H1 (cell line): ENCODE results near the gene AGPAT2. TPM values are rescaled to one million over a fixed set of nuclear protein-coding genes. Genes with fewer than 3 reads are reported as not detected.

Experiments
- CTCF ChIA-PET: fragments of 300-600 bp; sonication (Branson Sonifier 250); formaldehyde crosslinking; loops from one replicate; lab custom pipeline; 2021; ENCODE audit not compliant: partially characterized antibody; lab: Charles Lee
- POLR2A ChIA-PET: fragments of 300-600 bp; sonication (Branson Sonifier 250); formaldehyde crosslinking; loops from one replicate; lab custom pipeline; 2021; ENCODE audit warnings: inconsistent platforms; ENCODE audit not compliant: partially characterized antibody; lab: Charles Lee
- DNase-seq, 2 experiments: peaks; one replicate each; pipeline versions ENCODE4 v3.0.0 to v3.0.0-alpha.2; 2010 to 2022; ENCODE audit warnings: low spot score in 2 of 2, low read depth in 1 of 2, mixed read lengths in 1 of 2
- FAIRE-seq: peaks from 2 replicates; lab custom pipeline; 2011; peaks lifted over from hg19 to GRCh38; lab: Jason Lieb, UNC
- H2AFZ ChIP-seq: 2 replicates; pipeline ENCODE4 v1.8.1; 2012; ENCODE audit warnings: low read length, inconsistent platforms
- H2AK5ac ChIP-seq: 2 replicates; pipeline ENCODE4 v1.6.1; 2013; ENCODE audit warnings: low read depth, low read length
- H2BK120ac ChIP-seq: replicated peaks from 2 replicates; pipeline ENCODE3; 2013; ENCODE audit warnings: low read depth, low read length, inconsistent platforms
- H2BK12ac ChIP-seq: 2 replicates; pipeline ENCODE4 v1.6.1; 2013; ENCODE audit warnings: low read depth, low read length
- H2BK15ac ChIP-seq: 2 replicates; pipeline ENCODE4 v1.6.1; 2013; ENCODE audit warnings: low read length
- H2BK20ac ChIP-seq: 2 replicates; pipeline ENCODE4 v1.6.1; 2013; ENCODE audit warnings: low read length
- H2BK5ac ChIP-seq: 2 replicates; pipeline ENCODE4 v1.6.1; 2013; ENCODE audit warnings: low read depth, low read length
- H3K14ac ChIP-seq: 2 replicates; pipeline ENCODE4 v1.6.1; 2013; ENCODE audit warnings: inconsistent platforms; ENCODE audit not compliant: insufficient read length
- H3K18ac ChIP-seq: 2 replicates; pipeline ENCODE4 v1.6.1; 2013; ENCODE audit warnings: low read length; ENCODE audit errors: extremely low read depth
- H3K23ac ChIP-seq: 2 replicates; pipeline ENCODE4 v1.6.1; 2013; ENCODE audit warnings: inconsistent platforms; ENCODE audit not compliant: insufficient read length
- H3K23me2 ChIP-seq: 2 replicates; pipeline ENCODE4 v1.6.1; 2013; ENCODE audit warnings: low read depth, low read length
- H3K27ac ChIP-seq: 2 replicates; pipeline ENCODE4 v1.6.1; 2011; ENCODE audit warnings: low read depth, low read length, inconsistent platforms
- H3K27me3 ChIP-seq, 4 experiments: replicated peaks in 1 of 4; 1 replicate in 1 of 4; 2 replicates in 3 of 4; pipeline versions ENCODE4 v1.6.1 to v1.8.1; 2011 to 2013; ENCODE audit warnings: low read length in 3 of 4, mild to moderate bottlenecking in 3 of 4, inconsistent platforms in 2 of 4, mixed read lengths in 2 of 4, moderate library complexity in 1 of 4; ENCODE audit not compliant: control insufficient read depth in 3 of 4, insufficient read depth in 3 of 4; ENCODE audit errors: extremely low read depth in 1 of 4
- H3K36me3 ChIP-seq, 4 experiments: 2 replicates each; pipeline versions ENCODE4 v1.6.1 to v1.8.1; 2011 to 2013; ENCODE audit warnings: mild to moderate bottlenecking in 4 of 4, low read length in 3 of 4, moderate library complexity in 2 of 4, control low read depth in 1 of 4, inconsistent platforms in 1 of 4; ENCODE audit not compliant: insufficient read depth in 4 of 4, control insufficient read depth in 2 of 4
- H3K4ac ChIP-seq: replicated peaks from 2 replicates; pipeline ENCODE3; 2013; ENCODE audit warnings: low read length, low read depth, mixed read lengths, inconsistent platforms; ENCODE audit not compliant: insufficient read length
- H3K4me1 ChIP-seq, 4 experiments: replicated peaks in 1 of 4; 1 replicate in 1 of 4; 2 replicates in 3 of 4; pipeline versions ENCODE4 v1.6.1 to v1.8.1; 2011 to 2013; ENCODE audit warnings: low read length in 3 of 4, inconsistent platforms in 2 of 4, mixed read lengths in 1 of 4; ENCODE audit not compliant: insufficient read depth in 4 of 4, control insufficient read depth in 3 of 4
- H3K4me2 ChIP-seq, 2 experiments: 2 replicates each; pipeline versions ENCODE4 v1.6.1 to v1.8.1; 2011 to 2013; ENCODE audit warnings: low read depth in 2 of 2, low read length in 2 of 2, control low read depth in 1 of 2, inconsistent platforms in 1 of 2, mild to moderate bottlenecking in 1 of 2; ENCODE audit not compliant: insufficient read depth in 1 of 2
- H3K4me3 ChIP-seq, 4 experiments: fragments of 200-600, 300-600 bp in 1 of 4; sonication (generic), shearing (Covaris generic), sonication (Bioruptor Twin) in 1 of 4; 2 replicates each; pipeline versions ENCODE4 v1.5.1 to v1.8.1; 2011 to 2016; ENCODE audit warnings: low read length in 4 of 4, low read depth in 3 of 4, control low read depth in 2 of 4, inconsistent platforms in 2 of 4, mild to moderate bottlenecking in 2 of 4, mixed read lengths in 1 of 4, moderate library complexity in 1 of 4; ENCODE audit not compliant: insufficient read depth in 2 of 4; ENCODE audit errors: extremely low read depth in 1 of 4
- H3K56ac ChIP-seq: replicated peaks from 2 replicates; pipeline ENCODE3; 2013; ENCODE audit warnings: low read depth, mild to moderate bottlenecking, mixed read lengths, low read length, inconsistent platforms; ENCODE audit not compliant: insufficient read length
- H3K79me1 ChIP-seq: 2 replicates; pipeline ENCODE4 v1.6.1; 2013; ENCODE audit warnings: low read depth, low read length, control low read depth
- H3K79me2 ChIP-seq, 2 experiments: 2 replicates each; pipeline versions ENCODE4 v1.6.1 to v1.8.1; 2012 to 2013; ENCODE audit warnings: low read length in 2 of 2, mild to moderate bottlenecking in 2 of 2, inconsistent platforms in 1 of 2; ENCODE audit not compliant: insufficient read depth in 2 of 2, control insufficient read depth in 1 of 2
- H3K9ac ChIP-seq, 4 experiments: replicated peaks in 1 of 4; 1 replicate in 1 of 4; 2 replicates in 3 of 4; pipeline versions ENCODE4 v1.6.1 to v1.8.1; 2011 to 2013; ENCODE audit warnings: low read depth in 3 of 4, low read length in 3 of 4, control low read depth in 2 of 4, mild to moderate bottlenecking in 2 of 4, moderate library complexity in 2 of 4, inconsistent platforms in 1 of 4; ENCODE audit errors: extremely low read depth in 1 of 4
- H3K9me3 ChIP-seq, 2 experiments: 2 replicates each; pipeline versions ENCODE4 v1.6.1 to v1.8.1; 2012 to 2013; ENCODE audit warnings: mild to moderate bottlenecking in 2 of 2, moderate library complexity in 2 of 2, control low read depth in 1 of 2, inconsistent platforms in 1 of 2, low read depth in 1 of 2, low read length in 1 of 2, mixed read lengths in 1 of 2; ENCODE audit not compliant: insufficient read depth in 2 of 2
- H4K20me1 ChIP-seq, 2 experiments: replicated peaks in 1 of 2; 2 replicates each; pipeline versions ENCODE3 to v1.8.1; 2011 to 2013; ENCODE audit warnings: inconsistent platforms in 2 of 2, low read length in 2 of 2, mild to moderate bottlenecking in 1 of 2; ENCODE audit not compliant: insufficient read depth in 2 of 2, control insufficient read depth in 1 of 2
- H4K5ac ChIP-seq: 2 replicates; pipeline ENCODE4 v1.6.1; 2013; ENCODE audit warnings: low read length, low read depth, mixed read lengths, inconsistent platforms; ENCODE audit not compliant: insufficient read length
- H4K8ac ChIP-seq: 2 replicates; pipeline ENCODE4 v1.8.0; 2013; ENCODE audit warnings: mild to moderate bottlenecking, moderate library complexity, low read length, inconsistent platforms; ENCODE audit not compliant: insufficient read depth; ENCODE audit errors: extremely low read depth
- H4K91ac ChIP-seq: replicated peaks from 2 replicates; pipeline ENCODE3; 2013; ENCODE audit warnings: low read length, mixed read lengths, inconsistent platforms; ENCODE audit not compliant: insufficient read length
- CBX5 ChIP-seq: fragments of 300-800, 300-1000 bp; sonication (generic); IDR thresholded peaks from 2 replicates; pipeline ENCODE4 v1.7.1; 2016; ENCODE audit warnings: antibody characterized with exemption, low read length, low read depth
- CHD1 ChIP-seq: IDR thresholded peaks from 2 replicates; pipeline ENCODE4 v1.6.1; 2012; ENCODE audit warnings: low read depth, low read length, improper control_type of control experiment
- CREB1 ChIP-seq: IDR thresholded peaks from 2 replicates; pipeline ENCODE4 v1.6.1; 2012; ENCODE audit warnings: inconsistent platforms
- GABPA ChIP-seq: IDR thresholded peaks from 2 replicates; pipeline ENCODE4 v1.6.1; 2011; ENCODE audit warnings: mild to moderate bottlenecking, low read length, moderate library complexity, borderline replicate concordance; ENCODE audit not compliant: insufficient read depth
- KDM4A ChIP-seq: IDR thresholded peaks from one replicate; pipeline ENCODE4 v1.7.1; 2012; ENCODE audit warnings: low read depth, mild to moderate bottlenecking, moderate library complexity, low read length, inconsistent platforms; ENCODE audit not compliant: severe bottlenecking
- SRF ChIP-seq: IDR thresholded peaks from 2 replicates; pipeline ENCODE4 v1.6.1; 2011; ENCODE audit warnings: mild to moderate bottlenecking, low read depth, low read length, moderate library complexity
- TAF7 ChIP-seq: optimal IDR thresholded peaks from 2 replicates; pipeline ENCODE3; 2011; ENCODE audit warnings: low read depth, mild to moderate bottlenecking, inconsistent platforms, low read length, moderate library complexity, borderline replicate concordance
- WGBS, 2 experiments: shearing (Covaris generic) in 1 of 2; methylation state at CpG; one replicate each; pipeline versions ENCODE4 v1.1.6 to v1.1.7; 2013 to 2015; ENCODE audit warnings: low lambda C conversion rate in 2 of 2, mixed read lengths in 2 of 2, inconsistent platforms in 1 of 2, low coverage in 1 of 2, missing lambda C conversion rate in 1 of 2; ENCODE audit not compliant: insufficient replicate concordance in 2 of 2, insufficient coverage in 1 of 2, insufficient read length in 1 of 2; ENCODE audit errors: extremely low coverage in 1 of 2, missing lambda C conversion rate in 1 of 2; 5-methylcytosine and 5-hydroxymethylcytosine counted together
- polyA plus RNA-seq, 7 experiments: library from polyadenylated mRNA; depleted of rRNA in 3 of 7; stranded (reverse) in 5 of 7; unstranded in 2 of 7; fragments of >200 nt in 5 of 7; fragments of 200-250 nt in 2 of 7; gene quantifications; 1 replicate in 5 of 7; 2 replicates in 1 of 7; 4 replicates in 1 of 7; pipeline versions ENCODE4 v1.2.1 to v1.2.3, GENCODE V29; 2011 to 2013; ENCODE audit warnings: missing spikeins in 2 of 7, mixed read lengths in 2 of 7
- total RNA-seq: library from RNA; stranded (reverse); fragmentation: NEBNext Ultra II Directional; extraction: Animal tissue kit (Norgen Biotek cat#: 25700); gene quantifications from 2 replicates; pipeline ENCODE4 v1.2.1, GENCODE V29; 2021
- TF ChIP-seq, protein P1 (sequence below), 3 experiments: IDR thresholded peaks; 1 replicate in 2 of 3; 2 replicates in 1 of 3; pipeline versions ENCODE4 v1.5.1 to v1.6.1; 2011; ENCODE audit warnings: low read length in 3 of 3, mild to moderate bottlenecking in 3 of 3, inconsistent platforms in 2 of 3, low read depth in 1 of 3, moderate library complexity in 1 of 3; ENCODE audit not compliant: insufficient read depth in 1 of 3; ENCODE audit errors: control extremely low read depth in 1 of 3

AGPAT2 gene
- total and polyA plus RNA-seq, 2 of the 8 experiments (the other 6 are each of a cell fraction or from before 2014, with no cell fraction given): 31.6 to 37.6 TPM

DNA sequence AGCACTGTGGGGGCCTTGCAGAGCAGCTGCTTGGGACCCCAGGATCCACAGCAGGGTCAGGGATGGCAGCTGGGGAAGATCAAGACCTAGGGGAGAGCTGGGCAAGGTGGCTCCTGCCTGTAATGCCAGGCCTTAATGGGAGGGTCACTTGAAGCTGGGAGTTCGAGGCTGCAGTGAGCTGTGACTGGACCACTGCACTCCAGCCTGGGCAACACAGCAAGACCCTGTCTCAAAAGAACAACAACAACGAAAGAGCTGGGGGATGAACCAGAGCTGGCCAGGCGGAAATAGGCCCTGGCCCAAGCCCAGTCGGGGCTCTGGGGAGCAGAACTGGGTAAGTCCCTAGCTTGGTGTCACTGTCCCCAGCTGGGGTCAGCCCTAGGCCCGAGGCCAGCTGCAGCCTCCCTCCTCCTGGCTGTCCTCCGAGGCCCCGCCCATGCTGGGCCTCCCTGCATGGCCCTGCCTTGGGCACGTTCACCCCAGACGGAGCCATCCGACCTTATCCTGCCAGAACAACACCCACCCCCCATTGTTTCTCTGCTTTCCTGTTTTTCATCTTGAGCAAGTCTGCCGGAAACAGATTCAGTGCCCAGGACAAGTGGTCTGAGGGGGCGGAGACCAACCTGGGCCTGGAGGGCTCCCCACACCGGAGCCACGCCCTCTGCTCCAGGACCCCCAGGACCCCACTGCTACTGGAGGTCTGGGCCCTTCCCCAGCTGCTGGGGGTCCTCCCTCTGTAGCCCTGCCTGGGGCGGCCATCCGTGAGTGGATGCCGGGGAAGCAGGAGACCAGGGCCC is 27.0 kb upstream of the AGPAT2 start:
- peaks cover 13 to 20% of the 10 kb centered on the region in 2 experiments for H4K20me1 ChIP-seq
- no peak overlapping the region for H2BK120ac ChIP-seq
- peaks cover 21% of the 10 kb centered on the region for H3K79me1 ChIP-seq
- no peak overlapping the region for H3K4ac ChIP-seq
- peak overlapping the region in 1 of 2 experiments; percentile 80; a peak in 1 of 4 replicates for H3K4me2 ChIP-seq
- peaks cover 0 to 4% (median 3%) of the 10 kb centered on the region in 4 experiments; a peak in 4 of 7 replicates for H3K27me3 ChIP-seq
- H3K36me3 ChIP-seq: no peaks in the 10 kb centered on the region
- H3K9ac ChIP-seq: peak overlapping the region in 2 of 4 experiments; percentile 8 to 25; a peak in 1 of 7 replicates
- no peak overlapping the region for H2AK5ac ChIP-seq
- peaks cover 0 to 11% of the 10 kb centered on the region in 2 experiments; a peak in 1 of 4 replicates for H3K79me2 ChIP-seq
- no peak overlapping the region for H2AFZ ChIP-seq
- no peak overlapping the region for H2BK15ac ChIP-seq
- H2BK12ac ChIP-seq: no peak overlapping the region
- no peaks in the 10 kb centered on the region for H3K9me3 ChIP-seq
- POLR2A ChIA-PET: interaction anchor here (1.1 to 11.2 kb wide), 3 partner anchors 8 to 30 kb away, joined by 3 to 223 read pairs (median 46); no protein-coding TSS in a partner anchor
- H4K8ac ChIP-seq: peak overlapping the region; percentile 71; the same call in 1 of the 2 replicates
- no peak overlapping the region for H3K14ac ChIP-seq
- H4K91ac ChIP-seq: no peak overlapping the region
- H3K56ac ChIP-seq: no peak overlapping the region
- CTCF ChIA-PET: interaction anchor here (0.8 to 9.2 kb wide), 8 partner anchors 8 to 229 kb away, joined by 3 to 62 read pairs (median 4); no protein-coding TSS in a partner anchor
- TF ChIP-seq CHD1 (no peak), CBX5 (no peak), KDM4A (no peak), SRF (no peak), GABPA (no peak), TAF7 (no peak), CREB1 (no peak)
- TF ChIP-seq, protein P1, sequence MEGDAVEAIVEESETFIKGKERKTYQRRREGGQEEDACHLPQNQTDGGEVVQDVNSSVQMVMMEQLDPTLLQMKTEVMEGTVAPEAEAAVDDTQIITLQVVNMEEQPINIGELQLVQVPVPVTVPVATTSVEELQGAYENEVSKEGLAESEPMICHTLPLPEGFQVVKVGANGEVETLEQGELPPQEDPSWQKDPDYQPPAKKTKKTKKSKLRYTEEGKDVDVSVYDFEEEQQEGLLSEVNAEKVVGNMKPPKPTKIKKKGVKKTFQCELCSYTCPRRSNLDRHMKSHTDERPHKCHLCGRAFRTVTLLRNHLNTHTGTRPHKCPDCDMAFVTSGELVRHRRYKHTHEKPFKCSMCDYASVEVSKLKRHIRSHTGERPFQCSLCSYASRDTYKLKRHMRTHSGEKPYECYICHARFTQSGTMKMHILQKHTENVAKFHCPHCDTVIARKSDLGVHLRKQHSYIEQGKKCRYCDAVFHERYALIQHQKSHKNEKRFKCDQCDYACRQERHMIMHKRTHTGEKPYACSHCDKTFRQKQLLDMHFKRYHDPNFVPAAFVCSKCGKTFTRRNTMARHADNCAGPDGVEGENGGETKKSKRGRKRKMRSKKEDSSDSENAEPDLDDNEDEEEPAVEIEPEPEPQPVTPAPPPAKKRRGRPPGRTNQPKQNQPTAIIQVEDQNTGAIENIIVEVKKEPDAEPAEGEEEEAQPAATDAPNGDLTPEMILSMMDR (IDR thresholded peaks at IDR 0.05; ENCODE audit: control extremely low read depth in 1 of 3, insufficient read depth in 1 of 3, low read depth in 1 of 3, low read length in 3 of 3): no peak
- peaks cover 3% of the 10 kb centered on the region; the same call in 1 of the 2 replicates for H3K23me2 ChIP-seq
- H3K4me1 ChIP-seq: peaks cover 0 to 12% (median 6%) of the 10 kb centered on the region in 4 experiments; a peak in 5 of 7 replicates
- DNase-seq: no peak
- H3K27ac ChIP-seq: no peak overlapping the region
- H3K4me3 ChIP-seq: no peak overlapping the region
- H3K23ac ChIP-seq: no peak overlapping the region
- FAIRE-seq: no peak
- H3K18ac ChIP-seq: no peak overlapping the region
- H4K5ac ChIP-seq: no peak overlapping the region
- 88% methylated on average over 17 of the region's 17 CpGs; no CpG with 5 or more reads in 1 of the 2 experiments for WGBS, 2 experiments
- no peak overlapping the region for H2BK5ac ChIP-seq
- no peak overlapping the region for H2BK20ac ChIP-seq
